Thoracic aorta (tissue), 2 donors: Measurements from ENCODE around the gene TIGD3. TPM values are rescaled to one million over a fixed set of nuclear protein-coding genes. Genes with fewer than 3 reads are reported as not detected.

ENCODE experiments used
- ATAC-seq: fragments of 150-250 bp; one replicate; pipeline ENCODE4 v1.8.0; 2017; ENCODE audit warnings: low read depth; ENCODE audit not compliant: insufficient number of reproducible peaks, low FRiP score
- DNase-seq: peaks from one replicate; pipeline ENCODE4 v3.0.0-alpha.2; 2020; ENCODE audit warnings: low spot score
- H3K27ac ChIP-seq, 2 donors: fragments of 200-600 bp; sonication (generic); 1 replicate in 1 of 2; 2 replicates in 1 of 2; pipeline ENCODE4 v1.5.1; 2016; ENCODE audit warnings: mild to moderate bottlenecking in 2 of 2, moderate library complexity in 2 of 2
- H3K27me3 ChIP-seq: fragments of 200-600 bp; sonication (generic); replicated peaks from 2 replicates; pipeline ENCODE4 v1.6.0; 2016; ENCODE audit warnings: mild to moderate bottlenecking; ENCODE audit not compliant: insufficient read depth
- H3K36me3 ChIP-seq: fragments of 200-600 bp; sonication (generic); one replicate; pipeline ENCODE4 v1.5.1; 2016
- H3K4me1 ChIP-seq, 2 donors: fragments of 200-600 bp; sonication (generic); 1 replicate in 1 of 2; 2 replicates in 1 of 2; pipeline versions ENCODE4 v1.5.1 to v1.6.0; 2016; ENCODE audit warnings: low read depth in 2 of 2, mild to moderate bottlenecking in 1 of 2; ENCODE audit not compliant: control insufficient read depth in 1 of 2
- H3K4me3 ChIP-seq: fragments of 200-600 bp; sonication (generic); 2 replicates; pipeline ENCODE4 v1.5.1; 2016; ENCODE audit warnings: mild to moderate bottlenecking
- H3K9me3 ChIP-seq: fragments of 200-600 bp; sonication (generic); 2 replicates; pipeline ENCODE4 v1.5.1; 2016
- CTCF ChIP-seq: fragments of 200-600 bp; sonication (generic); IDR thresholded peaks from one replicate; pipeline ENCODE4 v1.5.1; 2019; ENCODE audit warnings: antibody characterized with exemption
- total RNA-seq, 2 donors: library from RNA; depleted of rRNA; stranded (reverse); fragments of >200 nt; gene quantifications; one replicate each; pipeline versions ENCODE4 v1.1.0 to v1.2.3, GENCODE V29; 2016

TIGD3 gene
- total RNA-seq, 2 donors from 2014 or later: not detected

- H3K27me3 ChIP-seq: no peaks in the 10 kb centered on the region
- TF ChIP-seq CTCF: no peak
- H3K9me3 ChIP-seq: no peaks in the 10 kb centered on the region
- ATAC-seq (no peak), DNase-seq (no peak)
- H3K36me3 ChIP-seq: no peaks in the 10 kb centered on the region
- peaks cover 4 to 21% of the 10 kb centered on the region in 2 donors for H3K4me1 ChIP-seq
- no peak overlapping the region for H3K4me3 ChIP-seq
- H3K27ac ChIP-seq: no peak overlapping the region
Observed at GRCh38 chr11:65377777-65378176, 23.2 kb downstream of the TIGD3 start.

- H3K4me1 ChIP-seq: peaks cover 9 to 27% of the 10 kb centered on the region in 2 donors
- ATAC-seq (no peak), DNase-seq (no peak)
- H3K4me3 ChIP-seq: no peak overlapping the region
- no peaks in the 10 kb centered on the region for H3K9me3 ChIP-seq
- H3K27ac ChIP-seq: no peak overlapping the region
- no peak for TF ChIP-seq CTCF
- no peaks in the 10 kb centered on the region for H3K27me3 ChIP-seq
- no peaks in the 10 kb centered on the region for H3K36me3 ChIP-seq
Observed at GRCh38 chr11:65378208-65378927, 23.8 kb downstream of the TIGD3 start.

GRCh38 chr11:65378928-65379638 is 24.5 kb downstream of the TIGD3 start:
- Histone ChIP-seq H3K4me1 (peaks cover 9 to 34% of the 10 kb centered on the region in 2 donors), H3K27me3 (no peaks in the 10 kb centered on the region), H3K27ac (no peak overlapping the region)

GRCh38 chr11:65379698-65380459 is 25.3 kb downstream of the TIGD3 start:
- no peak for DNase-seq
- Histone ChIP-seq H3K9me3 (no peaks in the 10 kb centered on the region), H3K4me1 (peaks cover 9 to 37% of the 10 kb centered on the region in 2 donors), H3K4me3 (no peak overlapping the region), H3K36me3 (no peaks in the 10 kb centered on the region), H3K27ac (no peak overlapping the region), H3K27me3 (no peaks in the 10 kb centered on the region)
- no peak for TF ChIP-seq CTCF
- no peak for ATAC-seq

More at GRCh38 chr11:65378928-65379638, 24.5 kb downstream of the TIGD3 start:
- Histone ChIP-seq H3K36me3 (no peaks in the 10 kb centered on the region), H3K9me3 (no peaks in the 10 kb centered on the region), H3K4me3 (no peak overlapping the region)
- DNase-seq (no peak), ATAC-seq (no peak)
- TF ChIP-seq CTCF: no peak
